SIG-M5 treated with dmso at 0.1 percent for 504 hours (cell line): ENCODE measurements around the gene GAB2.
"Not testable (repeated sequence)": the region's sequence is repeated elsewhere in the genome, so short reads cannot be mapped to it uniquely, and the experiment has no call there.

ENCODE experiments used
- DNase-seq: peaks from one replicate; lab custom pipeline; 2025; ENCODE audit not compliant: unreplicated experiment; lab: John Stamatoyannopoulos, UW

Gene GAB2

GRCh38 chr11:78371221-78371891 lies 46.3 kb downstream of the GAB2 start:
- no peak for DNase-seq

- no peak for DNase-seq
Observed at GRCh38 chr11:78370406-78371172, 47.0 kb downstream of the GAB2 start.

GRCh38 chr11:78365381-78365792 lies 52.2 kb downstream of the GAB2 start:
- no peak for DNase-seq

GRCh38 chr11:78364128-78364751 lies 53.4 kb downstream of the GAB2 start:
- DNase-seq: no peak

- DNase-seq: no peak
Observed at GRCh38 chr11:78363024-78363619, 54.5 kb downstream of the GAB2 start.

GRCh38 chr11:78361228-78361627 lies 56.4 kb downstream of the GAB2 start:
- DNase-seq: no peak

- DNase-seq: no peak
Observed at GRCh38 chr11:78359921-78360320, 57.7 kb downstream of the GAB2 start.

- not testable (repeated sequence) for DNase-seq
Observed at GRCh38 chr11:78357924-78358323, 59.7 kb downstream of the GAB2 start.

GRCh38 chr11:78357425-78357824 lies 60.2 kb downstream of the GAB2 start:
- not testable (repeated sequence) for DNase-seq

- not testable (repeated sequence) for DNase-seq
Observed at GRCh38 chr11:78355742-78356141, 61.9 kb downstream of the GAB2 start.

- no peak for DNase-seq
Observed at GRCh38 chr11:78355309-78355705, 62.3 kb downstream of the GAB2 start.

- DNase-seq: no peak
Observed at GRCh38 chr11:78354408-78355308, 63.0 kb downstream of the GAB2 start.

- no peak for DNase-seq
Observed at GRCh38 chr11:78351979-78352841, 65.4 kb downstream of the GAB2 start.

- DNase-seq: peak; percentile 54
Observed at GRCh38 chr11:78351193-78351592, 66.4 kb downstream of the GAB2 start.

- peak; percentile 89 for DNase-seq
Observed at GRCh38 chr11:78350646-78351165, 66.9 kb downstream of the GAB2 start.

- DNase-seq: peak; percentile 83
Observed at GRCh38 chr11:78350091-78350645, 67.5 kb downstream of the GAB2 start.

GRCh38 chr11:78349624-78350023 lies 68.0 kb downstream of the GAB2 start:
- DNase-seq: no peak

- no peak for DNase-seq
Observed at GRCh38 chr11:78349114-78349513, 68.5 kb downstream of the GAB2 start.

- no peak for DNase-seq
Observed at GRCh38 chr11:78347956-78348355, 69.7 kb downstream of the GAB2 start.
